Neural cell (in vitro differentiated cells): ENCODE results near the gene MIB1. TPM values are rescaled to one million over a fixed set of nuclear protein-coding genes. Genes with fewer than 3 reads are reported as not detected.

ENCODE experiments used
- H2AFZ ChIP-seq: fragments of 200-600, 300-800 bp; sonication (generic), shearing (Covaris generic); 2 replicates; pipeline ENCODE4 v1.6.0; 2014; ENCODE audit warnings: low read depth, mild to moderate bottlenecking, antibody characterized with exemption, low read length, moderate library complexity
- H3F3A ChIP-seq: fragments of 200-600 bp; shearing (Covaris generic); 2 replicates; pipeline ENCODE4 v1.6.1; 2016; ENCODE audit warnings: mild to moderate bottlenecking, moderate library complexity, mixed read lengths, antibody characterized with exemption, low read length; ENCODE audit not compliant: insufficient read depth, poor library complexity, severe bottlenecking
- H3K27ac ChIP-seq: fragments of 200-600, 300-800 bp; sonication (generic), shearing (Covaris generic); 2 replicates; pipeline ENCODE4 v1.5.1; 2014; ENCODE audit warnings: mild to moderate bottlenecking, low read length, moderate library complexity
- H3K27me3 ChIP-seq: fragments of 300-800, 200-600 bp; sonication (generic), shearing (Covaris generic); 2 replicates; pipeline ENCODE4 v1.6.0; 2014; ENCODE audit warnings: mild to moderate bottlenecking, low read depth, low read length, moderate library complexity; ENCODE audit not compliant: insufficient read depth
- H3K36me3 ChIP-seq: fragments of 300-800, 200-600 bp; sonication (generic), shearing (Covaris generic); 2 replicates; pipeline ENCODE4 v1.5.1; 2014; ENCODE audit warnings: mild to moderate bottlenecking, antibody characterized with exemption, low read length, moderate library complexity; ENCODE audit not compliant: insufficient read depth
- H3K4me2 ChIP-seq: fragments of 300-800, 200-600 bp; sonication (generic), shearing (Covaris generic); 2 replicates; pipeline ENCODE4 v1.6.0; 2014; ENCODE audit warnings: mild to moderate bottlenecking, low read length
- H3K4me3 ChIP-seq: fragments of 300-800, 200-600 bp; sonication (generic), shearing (Covaris generic); 2 replicates; pipeline ENCODE4 v1.5.1; 2014; ENCODE audit warnings: mild to moderate bottlenecking, low read length, moderate library complexity
- H3K79me2 ChIP-seq: fragments of 200-600 bp; shearing (Covaris generic); replicated peaks from 2 replicates; pipeline ENCODE4 v1.6.0; 2014; ENCODE audit warnings: mild to moderate bottlenecking, low read length, moderate library complexity; ENCODE audit not compliant: insufficient read depth
- H3K9ac ChIP-seq: fragments of 300-800, 200-600 bp; sonication (generic), shearing (Covaris generic); 2 replicates; pipeline ENCODE4 v1.6.1; 2016; ENCODE audit warnings: mild to moderate bottlenecking, low read length, mixed read lengths
- H3K9me2 ChIP-seq: fragments of 200-600 bp; shearing (Covaris generic); 2 replicates; pipeline ENCODE4 v1.6.1; 2016; ENCODE audit warnings: mild to moderate bottlenecking, low read length, mixed read lengths; ENCODE audit not compliant: insufficient read depth
- H3K9me3 ChIP-seq: fragments of 200-600, 300-800 bp; sonication (generic), shearing (Covaris generic); 2 replicates; pipeline ENCODE4 v1.6.1; 2016; ENCODE audit warnings: mild to moderate bottlenecking, mixed run types, low read length, moderate library complexity, mixed read lengths
- H4K20me1 ChIP-seq: fragments of 200-600 bp; shearing (Covaris generic); 2 replicates; pipeline ENCODE4 v1.6.1; 2016; ENCODE audit warnings: mild to moderate bottlenecking, mixed run types; ENCODE audit not compliant: insufficient read depth
- EP300 ChIP-seq: fragments of 450-650 bp; conservative IDR thresholded peaks from 2 replicates; pipeline ENCODE4 v1.6.1; 2014; ENCODE audit warnings: antibody characterized with exemption, mild to moderate bottlenecking, moderate library complexity; ENCODE audit not compliant: poor library complexity, severe bottlenecking
- EZH2 ChIP-seq: fragments of 200-600, 300-800 bp; shearing (Covaris generic), sonication (generic); IDR thresholded peaks from 2 replicates; pipeline ENCODE4 v1.6.1; 2014; ENCODE audit warnings: antibody characterized with exemption, low read length, borderline replicate concordance, mild to moderate bottlenecking; ENCODE audit not compliant: insufficient read depth, poor library complexity, severe bottlenecking
- MXI1 ChIP-seq: fragments of 450-650 bp; conservative IDR thresholded peaks from 2 replicates; pipeline ENCODE4 v1.6.1; 2014; ENCODE audit warnings: antibody characterized with exemption, mild to moderate bottlenecking; ENCODE audit not compliant: poor library complexity, severe bottlenecking
- POLR2AphosphoS5 ChIP-seq: IDR thresholded peaks from 2 replicates; pipeline ENCODE4 v1.6.1; 2012
- RAD21 ChIP-seq: fragments of 450-650 bp; conservative IDR thresholded peaks from 2 replicates; pipeline ENCODE4 v1.6.1; 2014; ENCODE audit warnings: antibody characterized with exemption, mild to moderate bottlenecking, moderate library complexity
- SMC3 ChIP-seq: fragments of 450-650 bp; conservative IDR thresholded peaks from 2 replicates; pipeline ENCODE4 v1.6.1; 2014; ENCODE audit warnings: antibody characterized with exemption, mild to moderate bottlenecking, moderate library complexity; ENCODE audit not compliant: poor library complexity
- TAF1 ChIP-seq: IDR thresholded peaks from 2 replicates; pipeline ENCODE4 v1.6.1; 2012; ENCODE audit warnings: low read depth
- polyA plus RNA-seq: library from polyadenylated mRNA; depleted of rRNA; stranded (reverse); fragments of >200 nt; gene quantifications from 2 replicates; pipeline ENCODE4 v1.2.3, GENCODE V29; 2014
- TF ChIP-seq, protein P1 (sequence below): IDR thresholded peaks from 2 replicates; pipeline ENCODE4 v1.6.1; 2012; ENCODE audit warnings: borderline replicate concordance
- TF ChIP-seq, protein P2 (sequence below): fragments of 450-650 bp; IDR thresholded peaks from 2 replicates; pipeline ENCODE4 v1.5.1; 2014; ENCODE audit warnings: antibody characterized with exemption, mild to moderate bottlenecking, moderate library complexity; ENCODE audit not compliant: poor library complexity, severe bottlenecking

Gene MIB1
- polyA plus RNA-seq, 1 donor from 2014 or later, result 68.3 TPM

DNA sequence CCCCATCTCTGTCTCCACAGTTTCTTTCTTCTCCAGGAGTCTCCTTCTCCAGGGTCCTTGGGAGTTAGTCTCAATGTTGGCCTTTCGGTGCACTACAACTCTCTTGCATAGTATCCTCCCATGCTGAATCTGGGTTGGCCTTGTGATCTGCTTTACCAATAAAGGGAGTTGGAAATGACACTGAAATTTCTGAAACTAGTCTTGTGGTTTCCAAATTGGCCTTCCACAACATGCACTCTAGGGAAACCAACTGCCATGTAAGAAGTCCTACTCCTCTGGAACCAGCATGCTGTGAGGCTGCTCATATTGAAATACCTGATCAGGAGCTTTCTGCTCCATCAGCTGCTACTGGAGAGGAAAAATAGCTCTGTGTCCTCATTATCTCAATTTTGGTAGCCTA lies 26.1 kb upstream of the MIB1 start:
- Histone ChIP-seq H3K27me3 (no peaks in the 10 kb centered on the region), H3K4me2 (no peak overlapping the region), H3K79me2 (no peaks in the 10 kb centered on the region), H4K20me1 (no peaks in the 10 kb centered on the region), H3K9ac (no peak overlapping the region), H3K9me2 (no peaks in the 10 kb centered on the region), H3K4me3 (no peak overlapping the region), H3K9me3 (no peaks in the 10 kb centered on the region), H3F3A (no peaks in the 10 kb centered on the region), H3K27ac (no peak overlapping the region), H2AFZ (no peak overlapping the region), H3K36me3 (no peaks in the 10 kb centered on the region)
- TF ChIP-seq TAF1 (no peak), RAD21 (no peak), MXI1 (no peak), EZH2 (no peak), EP300 (no peak), SMC3 (no peak), POLR2AphosphoS5 (no peak)
- TF ChIP-seq, protein P1, sequence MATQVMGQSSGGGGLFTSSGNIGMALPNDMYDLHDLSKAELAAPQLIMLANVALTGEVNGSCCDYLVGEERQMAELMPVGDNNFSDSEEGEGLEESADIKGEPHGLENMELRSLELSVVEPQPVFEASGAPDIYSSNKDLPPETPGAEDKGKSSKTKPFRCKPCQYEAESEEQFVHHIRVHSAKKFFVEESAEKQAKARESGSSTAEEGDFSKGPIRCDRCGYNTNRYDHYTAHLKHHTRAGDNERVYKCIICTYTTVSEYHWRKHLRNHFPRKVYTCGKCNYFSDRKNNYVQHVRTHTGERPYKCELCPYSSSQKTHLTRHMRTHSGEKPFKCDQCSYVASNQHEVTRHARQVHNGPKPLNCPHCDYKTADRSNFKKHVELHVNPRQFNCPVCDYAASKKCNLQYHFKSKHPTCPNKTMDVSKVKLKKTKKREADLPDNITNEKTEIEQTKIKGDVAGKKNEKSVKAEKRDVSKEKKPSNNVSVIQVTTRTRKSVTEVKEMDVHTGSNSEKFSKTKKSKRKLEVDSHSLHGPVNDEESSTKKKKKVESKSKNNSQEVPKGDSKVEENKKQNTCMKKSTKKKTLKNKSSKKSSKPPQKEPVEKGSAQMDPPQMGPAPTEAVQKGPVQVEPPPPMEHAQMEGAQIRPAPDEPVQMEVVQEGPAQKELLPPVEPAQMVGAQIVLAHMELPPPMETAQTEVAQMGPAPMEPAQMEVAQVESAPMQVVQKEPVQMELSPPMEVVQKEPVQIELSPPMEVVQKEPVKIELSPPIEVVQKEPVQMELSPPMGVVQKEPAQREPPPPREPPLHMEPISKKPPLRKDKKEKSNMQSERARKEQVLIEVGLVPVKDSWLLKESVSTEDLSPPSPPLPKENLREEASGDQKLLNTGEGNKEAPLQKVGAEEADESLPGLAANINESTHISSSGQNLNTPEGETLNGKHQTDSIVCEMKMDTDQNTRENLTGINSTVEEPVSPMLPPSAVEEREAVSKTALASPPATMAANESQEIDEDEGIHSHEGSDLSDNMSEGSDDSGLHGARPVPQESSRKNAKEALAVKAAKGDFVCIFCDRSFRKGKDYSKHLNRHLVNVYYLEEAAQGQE, result no peak
- TF ChIP-seq, protein P2, sequence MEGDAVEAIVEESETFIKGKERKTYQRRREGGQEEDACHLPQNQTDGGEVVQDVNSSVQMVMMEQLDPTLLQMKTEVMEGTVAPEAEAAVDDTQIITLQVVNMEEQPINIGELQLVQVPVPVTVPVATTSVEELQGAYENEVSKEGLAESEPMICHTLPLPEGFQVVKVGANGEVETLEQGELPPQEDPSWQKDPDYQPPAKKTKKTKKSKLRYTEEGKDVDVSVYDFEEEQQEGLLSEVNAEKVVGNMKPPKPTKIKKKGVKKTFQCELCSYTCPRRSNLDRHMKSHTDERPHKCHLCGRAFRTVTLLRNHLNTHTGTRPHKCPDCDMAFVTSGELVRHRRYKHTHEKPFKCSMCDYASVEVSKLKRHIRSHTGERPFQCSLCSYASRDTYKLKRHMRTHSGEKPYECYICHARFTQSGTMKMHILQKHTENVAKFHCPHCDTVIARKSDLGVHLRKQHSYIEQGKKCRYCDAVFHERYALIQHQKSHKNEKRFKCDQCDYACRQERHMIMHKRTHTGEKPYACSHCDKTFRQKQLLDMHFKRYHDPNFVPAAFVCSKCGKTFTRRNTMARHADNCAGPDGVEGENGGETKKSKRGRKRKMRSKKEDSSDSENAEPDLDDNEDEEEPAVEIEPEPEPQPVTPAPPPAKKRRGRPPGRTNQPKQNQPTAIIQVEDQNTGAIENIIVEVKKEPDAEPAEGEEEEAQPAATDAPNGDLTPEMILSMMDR, result no peak

DNA sequence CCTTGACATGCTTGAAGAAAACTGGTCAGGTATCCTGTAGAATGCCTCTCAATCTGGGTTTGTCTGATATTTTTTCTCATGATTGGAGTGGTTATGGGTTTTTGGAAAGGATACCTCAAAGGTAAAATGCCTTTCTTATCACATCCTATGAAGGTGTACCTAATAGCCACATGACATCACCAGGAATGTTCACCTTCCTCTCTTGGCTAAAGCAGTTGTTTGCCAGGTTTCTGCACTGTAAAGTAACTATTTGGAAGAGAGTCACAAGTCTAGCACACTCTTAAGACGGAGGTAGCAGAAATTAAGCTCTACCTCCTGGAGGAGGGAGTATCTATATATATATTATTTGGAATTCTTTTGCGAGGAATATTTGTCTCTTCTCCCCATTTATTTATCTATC lies 17.9 kb upstream of the MIB1 start:
- TF ChIP-seq POLR2AphosphoS5, result no peak
- no peak for TF ChIP-seq EZH2
- TF ChIP-seq, protein P1, result no peak
- TF ChIP-seq MXI1, result no peak
- no peak for TF ChIP-seq SMC3
- TF ChIP-seq, protein P2, result no peak
- no peak for TF ChIP-seq RAD21
- TF ChIP-seq TAF1, result no peak
- TF ChIP-seq EP300, result no peak
- H3K4me2 ChIP-seq, result no peak overlapping the region
- no peaks in the 10 kb centered on the region for H4K20me1 ChIP-seq
- H3K36me3 ChIP-seq, result no peaks in the 10 kb centered on the region
- H3K79me2 ChIP-seq, result no peaks in the 10 kb centered on the region
- no peak overlapping the region for H3K9ac ChIP-seq
- no peaks in the 10 kb centered on the region for H3K9me2 ChIP-seq
- H3F3A ChIP-seq, result no peaks in the 10 kb centered on the region
- H3K9me3 ChIP-seq, result no peaks in the 10 kb centered on the region
- H3K4me3 ChIP-seq, result no peak overlapping the region
- no peaks in the 10 kb centered on the region for H3K27me3 ChIP-seq
- H3K27ac ChIP-seq, result no peak overlapping the region
- no peak overlapping the region for H2AFZ ChIP-seq
